GM12874 (cell line): ENCODE results near the gene C9orf50.

Experiments used
- TF ChIP-seq, protein P1 (sequence below): IDR thresholded peaks from 2 replicates; pipeline ENCODE4 v1.5.1; 2011; ENCODE audit warnings: low read depth, mild to moderate bottlenecking, control low read depth, low read length, moderate library complexity; ENCODE audit not compliant: insufficient read depth

The C9orf50 gene

DNA sequence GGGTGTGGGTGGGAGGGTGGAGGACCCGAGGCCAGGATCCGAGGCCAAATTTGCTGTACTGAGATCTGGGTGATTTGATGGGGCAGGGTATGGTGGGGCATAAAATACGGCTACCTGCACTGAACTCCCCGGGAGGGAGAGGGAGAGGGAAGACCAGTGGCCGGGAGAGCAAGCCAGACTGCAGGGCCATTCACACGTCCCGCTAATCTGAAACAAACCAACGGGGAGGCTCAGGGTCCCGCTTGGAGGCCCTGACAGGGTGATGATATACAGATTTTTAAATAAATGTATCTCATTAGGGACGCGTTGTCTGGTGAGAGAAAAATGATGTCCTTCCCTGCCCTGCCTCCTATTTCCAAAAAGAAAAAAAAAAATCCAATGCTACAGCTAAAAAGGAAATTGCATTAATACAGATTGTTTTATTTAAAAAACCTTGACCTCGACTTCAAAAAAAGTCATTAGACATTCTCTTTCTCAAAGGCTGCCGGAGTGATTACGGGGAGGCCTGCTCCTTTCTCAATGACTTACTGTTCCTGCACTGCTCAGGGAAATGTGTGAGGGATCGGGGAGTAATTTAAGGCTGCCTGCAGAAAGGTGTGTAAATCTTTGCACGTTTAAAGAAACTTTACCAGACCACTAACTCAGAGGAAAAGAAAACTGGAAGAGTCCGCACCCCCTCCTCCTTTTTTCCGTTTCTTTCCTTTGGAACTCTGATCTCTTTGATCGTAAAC lies 33.1 kb upstream of the C9orf50 start:
- TF ChIP-seq, protein P1, sequence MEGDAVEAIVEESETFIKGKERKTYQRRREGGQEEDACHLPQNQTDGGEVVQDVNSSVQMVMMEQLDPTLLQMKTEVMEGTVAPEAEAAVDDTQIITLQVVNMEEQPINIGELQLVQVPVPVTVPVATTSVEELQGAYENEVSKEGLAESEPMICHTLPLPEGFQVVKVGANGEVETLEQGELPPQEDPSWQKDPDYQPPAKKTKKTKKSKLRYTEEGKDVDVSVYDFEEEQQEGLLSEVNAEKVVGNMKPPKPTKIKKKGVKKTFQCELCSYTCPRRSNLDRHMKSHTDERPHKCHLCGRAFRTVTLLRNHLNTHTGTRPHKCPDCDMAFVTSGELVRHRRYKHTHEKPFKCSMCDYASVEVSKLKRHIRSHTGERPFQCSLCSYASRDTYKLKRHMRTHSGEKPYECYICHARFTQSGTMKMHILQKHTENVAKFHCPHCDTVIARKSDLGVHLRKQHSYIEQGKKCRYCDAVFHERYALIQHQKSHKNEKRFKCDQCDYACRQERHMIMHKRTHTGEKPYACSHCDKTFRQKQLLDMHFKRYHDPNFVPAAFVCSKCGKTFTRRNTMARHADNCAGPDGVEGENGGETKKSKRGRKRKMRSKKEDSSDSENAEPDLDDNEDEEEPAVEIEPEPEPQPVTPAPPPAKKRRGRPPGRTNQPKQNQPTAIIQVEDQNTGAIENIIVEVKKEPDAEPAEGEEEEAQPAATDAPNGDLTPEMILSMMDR: no peak

GRCh38 chr9:129650680-129651235 lies 29.9 kb upstream of the C9orf50 start:
- TF ChIP-seq, protein P1: no peak

DNA sequence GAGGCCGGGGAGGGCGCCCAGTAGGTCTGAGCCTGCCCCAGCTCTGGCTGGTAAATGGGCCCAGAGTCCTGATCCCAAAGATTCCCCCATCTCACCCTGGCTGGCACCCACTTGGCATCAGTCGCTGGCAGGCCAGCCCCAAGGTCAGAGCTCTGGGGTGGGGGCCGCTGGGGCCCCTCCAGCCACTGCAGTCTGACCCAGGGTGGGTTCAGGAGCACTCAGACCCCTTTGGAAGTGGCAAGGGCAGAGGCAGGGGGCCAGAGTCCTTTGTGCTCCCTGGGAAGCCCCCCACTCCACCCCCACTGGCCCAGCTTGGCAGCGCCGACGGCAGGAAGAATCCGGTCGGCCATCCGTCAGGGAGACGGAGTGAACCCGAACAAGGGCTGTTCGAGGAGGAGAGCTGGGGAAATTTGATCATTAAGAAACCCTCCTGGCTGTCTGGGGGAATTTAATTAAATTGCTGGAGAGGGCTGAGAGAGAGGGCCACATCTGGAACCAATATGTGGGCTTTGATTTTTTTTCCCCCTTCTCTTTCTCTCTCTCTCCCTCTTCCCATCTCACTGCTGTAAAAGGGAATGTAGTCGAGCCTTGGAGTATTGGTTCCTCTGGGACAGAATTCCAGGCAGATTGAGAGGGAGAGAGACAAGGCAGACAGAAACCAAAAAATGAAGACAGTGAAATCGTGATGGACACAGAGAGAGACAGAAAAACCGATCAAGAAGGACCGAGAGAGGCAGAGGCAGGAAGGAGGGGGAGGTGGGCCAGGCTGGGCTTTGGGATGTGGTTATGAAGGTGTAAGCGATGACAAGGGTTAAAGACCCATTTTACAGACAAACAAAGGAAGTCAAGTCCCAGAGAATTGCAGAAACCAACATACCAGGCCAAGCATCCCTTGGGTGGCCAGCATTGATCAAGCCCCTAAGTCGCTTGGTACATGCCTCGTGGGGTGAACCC lies 29.1 kb upstream of the C9orf50 start:
- TF ChIP-seq, protein P1: no peak

DNA sequence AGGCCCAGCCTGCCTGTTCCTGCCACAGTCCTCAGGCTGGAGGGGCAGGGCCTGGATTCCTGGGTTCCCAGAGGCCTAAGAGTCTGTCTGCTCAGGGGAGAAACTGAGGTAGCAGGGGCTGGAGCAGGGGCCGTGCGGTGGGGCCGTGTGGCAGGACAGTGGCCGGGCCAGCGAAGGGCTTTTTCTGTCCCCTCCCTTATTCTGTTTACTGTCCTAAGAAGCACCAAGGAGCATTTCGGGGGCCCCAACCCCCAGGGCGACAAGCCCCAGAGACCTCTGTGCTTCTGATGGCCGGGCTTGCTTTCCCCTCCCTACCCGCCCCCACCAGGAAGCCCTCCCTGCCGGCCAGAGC lies 27.8 kb upstream of the C9orf50 start:
- TF ChIP-seq, protein P1: no peak

- TF ChIP-seq, protein P1: no peak
Observed at GRCh38 chr9:129648092-129648763, 27.3 kb upstream of the C9orf50 start.

DNA sequence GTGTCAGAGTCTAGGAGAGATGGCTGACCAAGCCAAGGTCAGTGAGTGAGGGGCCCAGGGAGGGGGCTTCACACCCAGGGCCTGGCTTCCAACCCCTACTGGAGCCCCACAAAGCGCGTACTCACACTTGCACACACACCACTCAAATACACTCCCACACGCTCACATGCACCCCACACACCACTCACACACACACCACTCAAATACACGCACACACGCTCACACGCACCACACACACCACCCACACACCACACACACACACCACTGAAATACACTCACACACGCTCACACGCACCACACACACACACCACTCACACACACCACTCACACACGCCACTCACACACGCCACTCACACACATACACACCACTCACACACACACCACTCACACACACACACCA lies 26.7 kb upstream of the C9orf50 start:
- TF ChIP-seq, protein P1: no peak

- TF ChIP-seq, protein P1: no peak
Observed at GRCh38 chr9:129646654-129647053, 25.8 kb upstream of the C9orf50 start.
